GM06990 (cell line): ENCODE data around the gene TMEM128.
"Not testable (repeated sequence)": the region's sequence is repeated elsewhere in the genome, so short reads cannot be mapped to it uniquely, and the experiment has no call there.

Experiments used
- DNase-seq: peaks from one replicate; pipeline ENCODE4 v3.0.0-alpha.2; 2011; ENCODE audit not compliant: insufficient read length; ENCODE audit errors: extremely low read depth
- H3K27me3 ChIP-seq: replicated peaks from 2 replicates; pipeline ENCODE4 v1.6.0; 2011; ENCODE audit warnings: low read length; ENCODE audit not compliant: control insufficient read depth, insufficient read depth
- H3K36me3 ChIP-seq: 2 replicates; pipeline ENCODE4 v1.5.1; 2011; ENCODE audit warnings: low read length; ENCODE audit not compliant: control insufficient read depth, insufficient read depth
- H3K4me3 ChIP-seq: replicated peaks from 2 replicates; pipeline ENCODE4 v1.5.1; 2011; ENCODE audit warnings: low read depth, mild to moderate bottlenecking, control low read depth, low read length
- TF ChIP-seq, protein P1 (sequence below): IDR thresholded peaks from 2 replicates; pipeline ENCODE4 v1.5.1; 2011; ENCODE audit warnings: low read length, control low read depth, mild to moderate bottlenecking, inconsistent platforms; ENCODE audit not compliant: insufficient read depth, poor library complexity, severe bottlenecking

The TMEM128 gene

DNA sequence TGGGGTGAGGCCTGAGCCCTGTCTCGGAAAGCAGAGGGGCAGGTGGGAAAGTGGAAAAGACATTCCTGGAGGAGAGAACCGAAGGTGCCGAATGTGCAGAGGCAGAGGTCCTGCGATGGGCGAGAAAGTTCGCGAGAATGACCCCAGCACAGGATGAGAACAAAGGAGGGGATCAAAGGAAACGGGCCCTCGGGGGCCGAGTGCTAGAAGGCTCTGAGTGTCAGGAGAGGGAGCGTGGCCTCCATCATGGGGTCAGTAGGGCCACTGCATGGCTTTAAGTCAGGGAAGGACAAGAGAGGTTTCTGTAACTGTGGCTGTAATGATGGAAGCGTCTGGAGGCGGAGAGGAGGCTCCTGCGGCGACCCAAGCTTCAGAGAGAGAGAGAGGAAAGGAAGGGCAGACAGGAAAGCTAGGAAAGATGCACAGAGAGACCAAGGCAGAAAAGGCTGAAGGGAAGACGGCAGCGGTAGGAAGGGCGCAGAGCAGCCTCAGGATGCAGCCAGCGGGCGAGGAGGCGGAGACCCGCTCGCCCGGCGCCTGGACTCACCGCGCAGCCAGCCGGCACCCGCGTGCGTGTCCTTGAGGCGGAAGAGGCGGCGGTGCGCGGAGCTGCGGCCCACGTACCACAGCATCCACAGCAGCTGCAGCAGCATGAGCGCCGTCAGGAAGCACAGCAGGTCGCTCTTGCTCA, 22.0 kb downstream of the TMEM128 start:
- H3K27me3 ChIP-seq = no peaks in the 10 kb centered on the region; the same call in 1 of the 2 replicates
- DNase-seq = no peak
- TF ChIP-seq, protein P1, sequence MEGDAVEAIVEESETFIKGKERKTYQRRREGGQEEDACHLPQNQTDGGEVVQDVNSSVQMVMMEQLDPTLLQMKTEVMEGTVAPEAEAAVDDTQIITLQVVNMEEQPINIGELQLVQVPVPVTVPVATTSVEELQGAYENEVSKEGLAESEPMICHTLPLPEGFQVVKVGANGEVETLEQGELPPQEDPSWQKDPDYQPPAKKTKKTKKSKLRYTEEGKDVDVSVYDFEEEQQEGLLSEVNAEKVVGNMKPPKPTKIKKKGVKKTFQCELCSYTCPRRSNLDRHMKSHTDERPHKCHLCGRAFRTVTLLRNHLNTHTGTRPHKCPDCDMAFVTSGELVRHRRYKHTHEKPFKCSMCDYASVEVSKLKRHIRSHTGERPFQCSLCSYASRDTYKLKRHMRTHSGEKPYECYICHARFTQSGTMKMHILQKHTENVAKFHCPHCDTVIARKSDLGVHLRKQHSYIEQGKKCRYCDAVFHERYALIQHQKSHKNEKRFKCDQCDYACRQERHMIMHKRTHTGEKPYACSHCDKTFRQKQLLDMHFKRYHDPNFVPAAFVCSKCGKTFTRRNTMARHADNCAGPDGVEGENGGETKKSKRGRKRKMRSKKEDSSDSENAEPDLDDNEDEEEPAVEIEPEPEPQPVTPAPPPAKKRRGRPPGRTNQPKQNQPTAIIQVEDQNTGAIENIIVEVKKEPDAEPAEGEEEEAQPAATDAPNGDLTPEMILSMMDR = no peak
- no peaks in the 10 kb centered on the region for H3K36me3 ChIP-seq
- no peak overlapping the region for H3K4me3 ChIP-seq

DNA sequence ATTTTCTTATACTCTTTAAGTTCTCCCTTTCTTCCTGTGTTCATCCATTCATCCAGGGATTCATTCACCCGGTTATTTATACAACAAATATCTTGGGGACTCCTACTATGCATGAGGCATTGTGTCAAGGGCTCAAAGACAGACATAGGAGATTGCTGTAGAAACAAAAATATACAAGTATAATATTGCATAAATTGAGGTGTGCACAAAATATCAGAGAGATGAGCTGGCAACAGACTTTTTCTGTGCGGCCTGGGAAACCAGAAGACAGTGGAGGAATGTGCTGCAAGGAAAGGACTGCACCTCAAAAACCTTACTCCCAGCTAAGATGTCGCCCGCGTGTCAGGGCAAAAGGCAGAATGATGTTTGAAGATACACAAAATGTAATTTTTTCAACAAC, 30.9 kb downstream of the TMEM128 start:
- Histone ChIP-seq H3K4me3 (no peak overlapping the region), H3K27me3 (no peaks in the 10 kb centered on the region), H3K36me3 (no peaks in the 10 kb centered on the region)
- TF ChIP-seq, protein P1 = no peak
- DNase-seq = no peak

DNA sequence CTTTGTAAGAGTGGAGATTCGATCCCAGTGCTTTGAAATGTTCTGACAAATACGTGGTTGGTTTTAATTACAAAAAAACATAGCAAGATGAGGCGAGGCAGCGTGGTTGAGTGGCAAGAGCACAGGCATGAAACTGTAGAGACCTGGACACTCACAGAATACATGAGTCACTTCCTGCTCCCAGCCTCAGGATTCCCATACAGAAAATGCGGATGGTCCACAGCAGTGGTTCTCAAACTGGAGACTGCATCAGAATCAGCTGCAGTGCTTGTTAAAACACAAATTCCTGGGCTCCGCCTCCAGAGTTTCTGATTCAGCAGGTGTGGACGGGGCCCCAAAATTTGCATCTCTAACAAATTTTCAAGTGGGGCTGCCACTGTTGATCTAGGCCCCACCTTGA, 31.4 kb downstream of the TMEM128 start:
- DNase-seq = no peak
- Histone ChIP-seq H3K27me3 (no peaks in the 10 kb centered on the region), H3K4me3 (no peak overlapping the region), H3K36me3 (no peaks in the 10 kb centered on the region)
- TF ChIP-seq, protein P1 = no peak

DNA sequence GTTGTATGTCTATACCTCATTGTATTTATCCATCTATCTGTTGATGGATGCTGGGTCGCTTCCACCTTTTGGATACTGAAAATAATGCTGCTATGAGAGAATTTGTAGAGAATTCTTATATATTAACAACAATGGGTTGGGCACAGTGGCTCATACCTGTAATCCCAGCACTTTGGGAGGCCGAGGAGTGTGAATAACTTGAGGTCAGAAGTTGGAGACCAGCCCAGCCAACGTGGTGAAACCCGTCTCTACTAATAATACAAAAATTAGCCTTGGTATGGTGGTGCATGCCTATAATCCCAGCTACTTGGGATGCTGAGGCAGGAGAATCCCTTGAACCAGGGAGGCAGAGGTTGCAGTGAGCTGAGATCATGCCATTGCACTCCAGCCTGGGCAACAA, 34.3 kb downstream of the TMEM128 start:
- not testable (repeated sequence) for DNase-seq, H3K27me3 ChIP-seq, H3K4me3 ChIP-seq, H3K36me3 ChIP-seq

DNA sequence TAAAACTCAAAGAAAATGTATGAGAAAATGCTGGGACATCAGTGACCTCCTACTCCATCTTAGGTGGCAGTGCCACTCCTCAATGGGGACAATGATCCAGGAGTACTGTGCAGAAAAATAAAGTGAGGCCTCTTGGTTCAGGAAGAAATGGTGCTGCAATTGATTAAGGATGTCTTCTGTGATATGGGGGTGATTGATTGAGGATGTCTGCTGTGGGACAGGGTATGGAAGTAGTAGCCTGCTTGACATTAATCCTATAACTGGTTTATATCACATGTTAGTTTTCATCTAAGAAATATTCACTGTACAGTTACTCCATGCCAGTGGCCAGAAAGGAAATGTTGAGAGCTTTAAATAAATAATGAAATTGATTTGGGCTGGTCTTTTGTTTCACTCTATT, 41.8 kb downstream of the TMEM128 start:
- Histone ChIP-seq H3K36me3 (no peaks in the 10 kb centered on the region), H3K4me3 (no peak overlapping the region), H3K27me3 (no peaks in the 10 kb centered on the region; the same call in none of the 2 replicates)
- TF ChIP-seq, protein P1 = no peak
- DNase-seq = no peak

DNA sequence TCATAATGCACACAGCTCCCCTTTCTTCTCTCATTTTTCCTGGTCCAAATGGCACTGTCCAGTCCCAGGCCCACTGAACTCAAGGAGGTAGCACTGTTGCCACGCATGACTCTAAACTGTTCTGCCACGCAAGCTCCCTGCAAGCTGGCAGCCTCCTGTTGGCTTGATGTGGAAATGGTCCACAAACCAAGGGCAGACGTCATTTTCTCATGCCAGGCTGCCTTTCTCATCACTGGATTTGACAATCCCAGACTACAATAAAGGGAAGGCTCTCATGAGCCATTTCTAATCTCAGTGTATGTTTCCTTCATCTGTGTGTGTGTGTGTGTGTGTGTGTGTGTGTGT, 43.6 kb downstream of the TMEM128 start:
- DNase-seq = no peak
- Histone ChIP-seq H3K36me3 (no peaks in the 10 kb centered on the region), H3K4me3 (no peak overlapping the region), H3K27me3 (no peaks in the 10 kb centered on the region; the same call in 1 of the 2 replicates)
- TF ChIP-seq, protein P1 = no peak
